ENCODE data around the gene SLC17A5.
A peak's percentile ranks its signal among the peaks of the same experiment; 100 is the strongest.
"Not testable (repeated sequence)": the region's sequence is repeated elsewhere in the genome, so short reads cannot be mapped to it uniquely, and the experiment has no call there.

SLC17A5 gene

DNA sequence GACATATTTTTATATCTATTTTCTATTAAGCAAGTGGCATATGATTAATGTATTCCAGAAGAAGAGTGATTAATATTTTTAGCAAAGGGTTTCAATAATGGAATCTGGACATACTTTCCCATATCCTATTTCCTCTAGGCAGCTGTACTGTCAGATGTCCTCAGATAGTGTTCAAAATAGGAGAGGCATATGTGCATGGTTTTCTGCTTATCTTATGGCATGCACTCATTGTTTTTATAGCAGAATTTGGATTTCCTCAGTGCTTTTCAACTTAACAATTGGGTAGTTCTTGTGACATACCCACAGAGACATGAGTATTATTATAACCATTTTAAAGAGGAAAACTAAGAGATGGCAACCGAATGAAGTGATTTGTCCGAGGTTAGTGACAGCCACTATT is 12.6 kb upstream of the SLC17A5 start:
- no peak for DNase-seq (ENCODE audit: low spot score)

DNA sequence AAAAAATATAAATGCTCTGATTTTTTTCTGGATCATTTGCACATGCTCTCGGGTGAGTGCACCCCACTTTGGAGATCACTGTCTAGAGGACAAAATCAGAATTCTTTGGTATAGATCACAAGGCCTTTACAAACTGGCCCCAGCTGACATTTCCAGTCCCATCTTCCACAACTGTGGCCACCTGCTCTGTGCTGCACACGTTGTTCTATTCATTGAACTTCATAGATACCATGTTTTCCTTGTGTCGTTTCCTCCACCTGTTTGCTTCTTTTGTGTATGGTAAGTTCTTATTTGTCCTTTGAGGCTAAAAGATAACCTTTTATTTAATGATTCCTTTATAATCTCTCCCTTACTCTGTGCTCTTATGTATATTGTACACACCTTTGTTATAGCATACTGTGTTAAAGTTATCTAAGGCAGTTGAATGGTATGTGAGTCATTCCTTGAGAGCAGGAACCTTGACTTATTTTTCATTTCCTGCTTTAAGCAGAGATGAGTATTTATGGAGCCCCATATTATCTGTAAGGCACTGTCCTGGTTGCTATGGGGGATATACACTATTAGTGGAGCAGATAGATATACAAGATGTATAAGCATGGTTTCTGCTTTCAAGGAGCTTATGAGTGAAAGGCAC is 12.0 kb upstream of the SLC17A5 start:
- DNase-seq (ENCODE audit: low spot score), result peak; percentile 22

DNA sequence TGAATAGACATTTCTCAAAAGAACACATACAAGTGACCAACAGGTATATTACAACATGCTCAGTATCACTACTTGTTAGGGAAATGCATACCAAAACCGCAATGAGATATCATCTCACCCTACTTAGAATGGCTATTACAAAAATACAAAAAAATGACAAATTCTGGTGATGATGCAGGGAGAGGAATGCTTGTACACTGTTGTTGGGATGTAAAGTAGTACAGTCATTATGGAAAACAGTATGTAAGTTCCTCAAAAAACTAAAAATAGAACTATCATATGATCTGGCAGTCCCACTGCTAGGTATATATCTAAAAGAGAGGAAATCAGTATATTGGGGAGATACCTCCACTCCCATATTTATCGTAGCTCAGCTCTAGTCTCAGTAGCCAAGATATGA is 10.9 kb upstream of the SLC17A5 start:
- no peak for DNase-seq (ENCODE audit: low spot score)

DNA sequence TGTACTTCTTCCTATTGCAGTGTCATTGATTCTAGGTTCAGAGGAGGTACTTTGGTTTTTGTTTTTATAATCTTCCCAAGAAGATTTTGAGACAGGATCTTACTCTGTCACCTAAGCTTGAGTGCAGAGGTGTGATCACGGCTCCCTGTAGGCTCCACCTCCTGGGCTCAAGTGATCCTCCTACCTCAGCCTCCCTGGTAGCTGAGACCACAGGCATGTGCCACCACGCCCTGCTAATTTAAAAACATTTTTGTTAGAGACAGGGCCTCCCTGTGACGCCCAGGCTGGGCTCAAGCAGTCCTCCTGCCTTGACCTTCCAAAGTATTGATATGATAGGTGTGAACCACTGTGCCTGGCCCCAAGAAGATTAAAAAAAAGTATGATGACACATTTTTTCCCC is 3.4 kb upstream of the SLC17A5 start:
- DNase-seq (ENCODE audit: low spot score), result no peak

DNA sequence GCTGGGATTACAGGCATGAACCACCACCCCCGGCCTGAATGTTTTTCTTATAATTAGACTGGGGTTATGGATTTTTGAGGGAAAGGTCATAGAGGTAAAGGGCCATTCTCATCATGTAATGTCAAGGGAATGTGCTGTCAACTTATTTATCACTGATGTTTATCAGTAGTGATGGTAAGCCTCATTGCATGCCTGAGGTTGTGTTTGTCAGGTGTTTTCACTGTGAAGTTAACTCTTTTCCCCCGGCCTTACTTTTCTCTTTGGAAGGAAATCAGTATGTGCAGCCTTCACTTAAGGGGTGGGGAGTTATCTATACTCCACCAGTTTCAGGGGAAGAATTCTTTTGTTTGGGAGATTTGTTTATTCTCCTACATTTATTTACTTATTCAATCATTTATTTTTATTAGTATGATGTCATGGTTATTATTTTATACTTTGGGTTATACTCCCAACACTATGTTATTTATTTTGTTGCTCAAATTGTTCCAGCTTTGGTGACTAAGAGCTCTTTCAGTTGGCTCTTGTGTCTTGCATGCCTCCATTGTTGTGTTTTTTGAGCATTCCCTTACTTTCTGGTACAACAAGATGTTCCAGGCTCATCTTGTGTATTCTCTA is 2.8 kb upstream of the SLC17A5 start:
- DNase-seq (ENCODE audit: low spot score), result no peak

DNA sequence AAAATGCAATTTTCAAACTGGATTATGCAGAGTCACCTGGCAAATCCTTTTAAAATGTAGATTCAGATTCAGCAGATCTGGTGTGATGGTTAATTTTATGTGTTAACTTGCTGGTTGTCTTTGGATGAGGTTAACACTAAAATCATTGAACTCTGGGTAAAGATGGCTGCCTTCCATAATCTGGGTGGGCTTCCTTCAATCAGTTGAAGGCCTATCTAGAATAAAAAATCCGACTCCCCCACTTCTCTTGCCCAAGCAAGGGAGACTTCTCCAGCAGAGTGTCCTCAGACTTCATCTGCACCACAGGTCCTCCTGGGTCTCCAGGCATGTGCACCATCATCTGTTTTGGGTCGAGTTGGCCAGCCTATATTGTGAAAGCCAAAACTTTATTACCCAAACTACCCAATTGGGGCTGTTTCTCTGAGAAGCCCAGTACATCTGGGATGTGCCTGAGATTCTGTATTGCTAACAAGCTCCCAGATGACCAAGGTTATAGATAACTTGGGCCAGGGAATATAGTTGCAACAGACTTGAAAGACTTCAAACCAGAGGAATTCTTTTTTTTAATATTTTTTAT is 1.6 kb upstream of the SLC17A5 start:
- DNase-seq (ENCODE audit: low spot score), result no peak

DNA sequence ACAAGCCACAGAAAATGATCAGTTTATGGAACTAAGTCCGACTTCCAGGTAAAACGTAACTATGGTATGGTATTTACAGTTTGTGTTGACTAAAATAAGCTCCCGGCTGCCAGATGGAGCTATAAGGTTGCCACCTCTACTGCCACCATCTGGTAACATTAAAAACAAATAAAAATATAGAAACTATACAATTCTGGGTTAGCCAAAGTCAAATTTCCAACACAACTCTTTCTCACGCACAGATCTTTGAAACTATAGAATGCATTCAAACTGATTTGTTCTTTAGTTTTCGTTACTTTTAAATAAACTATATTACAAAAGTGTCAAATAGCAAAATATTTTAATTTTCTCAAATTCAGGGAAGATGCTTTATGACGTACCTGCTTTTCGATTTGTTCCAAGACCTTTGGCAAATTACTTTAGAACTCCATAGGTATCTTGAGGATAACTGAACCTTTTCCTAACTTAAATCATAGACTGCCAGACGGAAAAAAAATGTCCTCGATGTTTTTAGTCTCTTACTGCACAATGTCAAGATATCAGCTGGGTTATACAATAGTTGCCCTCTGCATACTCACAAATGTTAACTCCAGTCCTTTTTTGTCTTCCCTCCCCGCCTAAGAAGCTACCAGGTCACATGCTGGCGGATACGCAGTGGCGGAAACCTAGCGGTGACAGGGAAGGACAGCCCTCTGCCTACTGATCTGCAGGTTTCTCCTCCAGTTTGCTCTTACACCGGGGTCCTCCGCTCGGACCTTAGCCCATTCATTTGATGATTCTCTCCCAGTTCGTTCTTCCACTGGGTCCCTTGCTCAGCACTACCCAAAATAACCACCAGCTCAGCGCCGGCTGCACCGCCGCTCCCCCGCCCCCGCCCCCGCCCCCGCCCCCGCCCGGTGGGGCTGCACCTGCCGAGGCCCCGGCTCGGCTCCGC is 888 bp downstream of the SLC17A5 start:
- DNase-seq (ENCODE audit: low spot score), result peak; percentile 77

DNA sequence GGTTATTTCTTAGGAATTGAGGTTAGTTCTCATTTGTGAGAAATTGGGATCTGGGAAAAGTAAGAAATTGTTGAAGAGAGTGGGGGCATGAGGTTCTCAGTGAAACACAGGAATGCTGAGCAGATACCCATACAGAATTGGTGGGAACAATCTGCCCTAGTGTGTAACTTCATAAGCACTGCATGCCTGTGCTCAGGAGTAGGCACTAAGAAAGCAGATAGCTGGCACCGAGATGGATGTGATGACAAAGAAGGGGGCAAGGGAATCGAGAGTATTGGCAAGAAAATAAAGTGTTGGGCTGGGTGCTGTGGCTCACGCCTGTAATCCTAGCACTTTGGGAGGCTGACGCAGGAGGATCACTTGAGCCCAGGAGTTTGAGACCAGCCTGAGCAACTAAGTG is 4.0 kb downstream of the SLC17A5 start:
- DNase-seq (ENCODE audit: low spot score), result no peak

DNA sequence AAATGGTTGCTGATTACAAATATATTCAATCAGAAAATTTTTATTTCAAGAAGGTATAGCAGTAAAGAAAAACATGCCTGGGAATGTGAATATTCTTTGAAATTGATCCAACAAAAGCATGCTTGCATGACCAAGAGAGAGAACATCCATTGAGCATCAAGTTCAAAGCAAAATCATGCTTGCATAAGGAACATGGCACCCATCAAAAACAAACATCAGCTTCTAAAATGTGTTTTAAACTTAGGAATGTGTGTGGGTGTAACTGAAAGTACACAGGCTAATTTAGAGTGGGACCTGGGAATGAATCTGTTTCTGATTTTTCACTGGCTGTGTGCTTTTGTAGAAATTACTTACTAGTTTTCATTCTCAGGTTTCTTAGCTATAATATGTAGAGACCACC is 5.6 kb downstream of the SLC17A5 start:
- no peak for DNase-seq (ENCODE audit: low spot score)

DNA sequence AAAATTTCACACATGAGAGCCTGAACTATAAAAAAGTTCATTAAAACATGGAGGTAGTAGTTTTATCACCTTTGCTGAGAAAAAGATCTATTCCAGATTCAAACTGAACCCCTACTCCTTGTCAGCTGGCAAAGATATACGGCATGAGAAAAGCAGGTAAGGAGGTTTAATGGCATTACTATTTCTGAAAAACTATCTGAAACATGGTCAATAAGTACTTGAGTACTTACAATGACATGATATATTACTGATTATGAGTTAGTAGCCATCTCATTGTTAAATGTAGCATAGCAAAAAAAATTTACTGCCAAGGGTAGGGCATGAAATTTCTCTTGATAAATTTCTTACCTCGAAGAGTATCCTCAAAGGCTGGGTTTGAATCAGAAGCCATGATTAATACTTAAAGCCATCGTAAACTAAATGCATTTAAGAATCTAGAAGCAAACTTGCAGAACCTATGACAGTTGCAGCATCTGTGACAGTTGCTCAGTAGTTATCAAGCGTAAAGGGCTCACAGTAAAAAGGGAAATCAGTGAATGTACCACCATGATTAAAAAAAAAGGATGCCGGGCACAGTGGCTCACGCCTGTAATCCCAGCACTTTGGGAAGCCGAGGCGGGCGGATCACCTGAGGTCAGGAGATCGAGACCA is 8.7 kb downstream of the SLC17A5 start:
- DNase-seq (ENCODE audit: low spot score), result peak; percentile 16

DNA sequence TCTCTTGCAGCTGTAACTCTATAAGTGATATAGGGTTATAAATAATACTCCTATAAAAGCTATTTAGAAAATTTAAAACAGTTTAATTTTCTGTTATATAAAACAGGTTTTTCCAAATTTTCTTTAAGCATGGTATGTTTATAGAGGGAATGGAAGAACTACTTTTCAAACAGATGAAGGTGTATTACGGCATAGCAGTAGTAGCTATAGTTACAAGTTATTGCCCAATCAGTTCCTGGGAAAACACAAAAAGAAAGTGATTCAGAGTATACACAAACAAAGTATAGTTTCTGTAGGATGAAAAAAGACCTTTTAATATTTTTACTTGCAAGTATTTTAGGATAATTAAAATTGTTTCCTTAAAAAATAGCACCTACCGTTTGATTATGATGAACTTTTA is 9.8 kb downstream of the SLC17A5 start:
- DNase-seq (ENCODE audit: low spot score), result no peak

DNA sequence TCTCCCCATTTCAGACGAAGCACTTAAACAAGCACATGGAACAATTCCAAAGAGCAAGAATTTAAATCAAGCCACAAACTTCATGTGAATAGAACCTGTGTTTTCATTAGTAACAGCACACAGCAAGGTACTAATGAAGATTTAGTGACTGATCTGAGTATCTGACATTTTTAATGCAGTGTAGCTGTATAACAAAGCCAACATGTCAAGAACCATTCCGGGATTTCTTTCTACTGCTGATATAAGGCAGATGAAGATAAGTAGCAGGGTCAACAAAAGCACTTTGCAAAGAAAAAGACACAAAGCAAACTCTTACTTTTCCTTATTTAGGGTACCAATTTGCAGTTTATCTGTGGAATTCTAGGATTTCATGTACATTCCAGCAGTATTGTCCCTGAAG is 11.3 kb downstream of the SLC17A5 start:
- DNase-seq (ENCODE audit: low spot score), result no peak

DNA sequence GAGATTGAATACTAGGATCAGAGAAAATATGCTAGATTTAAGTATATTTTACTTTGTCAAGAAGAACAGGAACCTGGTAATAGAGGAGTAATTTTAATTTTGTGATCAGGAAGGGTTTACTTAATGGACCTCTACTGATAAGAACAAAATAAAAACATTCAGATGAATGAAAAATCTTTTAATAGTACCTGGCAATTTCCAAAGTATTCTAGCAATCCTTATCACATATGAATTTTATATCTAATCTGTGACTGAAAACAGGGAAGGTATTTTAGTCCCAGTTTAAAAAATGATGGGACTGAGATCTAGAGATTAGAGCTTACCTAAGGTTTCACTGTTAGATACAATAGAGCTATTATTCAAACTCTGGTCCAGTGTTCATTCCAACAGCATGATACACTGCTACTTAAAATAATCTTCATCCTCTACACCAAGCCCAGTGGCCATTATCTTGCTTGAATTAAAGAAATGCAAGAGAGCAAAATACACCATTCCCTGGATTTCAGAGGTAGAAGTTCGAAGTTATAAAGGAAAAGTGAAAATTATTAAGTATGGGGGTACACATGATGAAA is 13.5 kb downstream of the SLC17A5 start:
- no peak for DNase-seq (ENCODE audit: low spot score)

DNA sequence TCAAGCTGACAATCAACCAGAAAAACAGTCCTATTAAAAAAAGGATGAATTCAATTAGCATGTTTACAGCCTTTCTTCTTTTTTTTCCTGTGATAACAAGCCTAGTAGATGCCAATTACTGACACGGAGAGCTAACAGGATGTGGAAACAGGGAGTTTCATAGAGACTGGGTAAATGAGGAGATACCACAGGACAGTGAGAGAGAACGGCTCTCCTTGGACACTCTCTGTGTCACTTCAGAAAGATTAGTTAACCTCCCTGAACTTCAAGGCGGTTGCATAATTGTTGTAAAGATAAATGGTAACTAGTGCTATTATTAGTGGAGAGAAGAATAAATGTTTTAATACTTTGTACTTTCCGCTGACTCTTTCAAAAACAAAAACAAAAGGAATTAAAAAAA is 14.8 kb downstream of the SLC17A5 start:
- DNase-seq (ENCODE audit: low spot score), result no peak

DNA sequence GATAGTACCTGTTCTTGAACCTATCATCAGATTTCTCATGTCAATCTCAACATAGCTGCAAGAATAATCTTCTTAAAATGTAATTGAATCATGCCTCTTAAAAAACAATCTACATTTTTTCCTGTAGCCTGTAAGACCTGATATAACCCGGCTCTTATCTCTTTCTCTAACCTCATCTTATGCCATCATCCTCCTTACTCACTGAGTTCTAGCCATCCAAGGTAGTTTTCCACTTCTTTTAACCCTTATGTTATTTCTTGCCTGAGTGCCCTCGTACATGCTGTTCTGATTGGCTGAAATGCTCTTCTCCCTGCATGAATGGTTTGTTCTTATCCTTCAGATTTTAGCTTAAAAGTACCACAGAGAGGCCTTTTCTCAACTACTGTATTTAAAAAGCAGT is 16.4 kb downstream of the SLC17A5 start:
- no peak for DNase-seq (ENCODE audit: low spot score)

DNA sequence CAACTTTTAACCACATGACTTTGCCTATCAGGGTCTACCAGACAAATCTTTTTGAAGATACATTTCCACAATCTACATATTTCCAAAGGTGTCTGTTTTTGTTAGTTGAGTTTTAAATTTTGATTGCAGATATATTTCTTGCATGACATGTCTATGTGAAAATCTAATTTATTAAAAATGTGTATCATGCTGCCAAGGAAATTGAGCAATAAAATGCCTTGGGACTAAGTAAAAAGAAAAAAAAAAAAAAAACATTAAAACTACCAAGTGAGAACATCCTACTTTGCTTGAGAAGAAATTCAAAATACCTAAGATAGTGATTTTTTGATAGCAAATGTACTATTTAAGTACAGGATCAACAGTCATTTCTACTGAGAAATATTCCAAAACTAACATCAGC is 17.7 kb downstream of the SLC17A5 start:
- no peak for DNase-seq (ENCODE audit: low spot score)

DNA sequence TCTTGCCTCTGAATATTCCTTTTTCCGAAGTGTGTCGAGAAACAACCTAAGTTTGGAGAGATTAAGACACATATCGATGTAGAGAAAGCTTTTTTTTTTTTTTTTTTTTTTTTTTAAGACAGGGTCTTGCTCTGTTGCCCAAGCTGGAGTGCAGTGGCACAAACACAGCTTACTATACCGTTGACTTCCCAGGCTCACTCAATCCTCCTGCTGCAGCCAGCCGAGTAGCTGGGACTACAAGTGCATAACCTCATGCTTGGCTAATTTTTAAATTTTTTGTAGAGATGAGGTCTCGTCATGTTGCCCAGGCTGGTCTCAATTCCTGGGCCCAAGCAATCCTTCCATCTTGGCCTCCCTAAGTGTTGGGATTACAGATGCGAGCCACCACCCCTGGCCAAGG is 21.4 kb downstream of the SLC17A5 start:
- no peak for DNase-seq (ENCODE audit: low spot score)

DNA sequence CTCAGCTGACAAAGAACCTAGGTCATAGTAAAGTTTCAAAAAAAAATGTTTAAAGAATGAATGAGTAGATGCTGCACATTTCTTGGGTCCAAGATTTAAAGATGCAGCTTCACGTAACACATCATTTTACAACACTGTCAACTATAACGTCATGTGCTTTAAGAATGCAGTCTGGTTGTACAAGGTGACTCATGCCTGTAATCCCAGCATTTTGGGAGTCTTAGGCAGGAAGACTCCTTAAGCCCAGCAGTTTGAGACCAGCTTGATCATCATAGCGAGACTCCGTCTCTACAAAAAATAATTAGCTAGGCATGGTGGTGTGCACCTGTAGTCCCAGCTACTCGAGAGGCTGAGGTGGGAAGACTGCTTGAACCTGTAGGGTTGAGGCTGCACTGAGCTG is 21.9 kb downstream of the SLC17A5 start:
- DNase-seq (ENCODE audit: low spot score), result peak; percentile 54

DNA sequence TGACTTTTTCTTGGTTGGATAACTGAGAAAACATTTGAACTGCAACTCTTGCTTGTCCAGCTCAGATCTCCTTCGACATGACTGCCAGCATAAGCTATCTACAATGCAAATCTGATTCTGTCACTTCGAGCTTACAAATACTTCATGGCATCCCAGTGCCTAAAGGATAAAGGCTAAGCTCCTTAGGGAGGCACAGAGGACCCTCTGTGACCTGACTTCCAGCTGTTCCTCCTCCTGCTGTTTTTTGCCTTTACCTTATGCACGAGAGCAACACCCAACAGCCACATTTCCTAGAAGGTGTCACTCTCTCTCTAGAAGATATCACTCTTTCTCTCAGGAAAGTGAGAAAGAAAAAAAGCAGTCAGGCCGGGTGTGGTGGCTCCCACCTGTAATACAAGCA is 23.4 kb downstream of the SLC17A5 start:
- no peak for DNase-seq (ENCODE audit: low spot score)

DNA sequence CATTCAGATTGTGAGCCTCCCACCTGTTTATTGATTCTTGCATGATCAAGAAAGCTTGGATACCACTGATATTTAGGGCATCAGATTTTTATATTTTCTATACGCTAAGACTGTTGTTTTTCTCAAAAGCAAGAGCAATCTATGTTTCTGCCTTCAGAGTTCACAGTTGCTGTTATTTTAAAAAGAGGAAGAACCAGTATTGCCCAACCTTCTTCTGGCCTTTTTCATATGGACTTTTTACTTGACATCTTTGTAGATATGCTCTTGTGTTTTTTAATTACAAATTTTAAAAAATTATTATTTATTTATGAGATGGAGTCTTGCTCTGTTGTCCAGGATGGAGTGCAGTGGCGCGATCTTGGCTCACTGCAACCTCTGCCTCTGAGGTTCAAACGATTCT is 28.9 kb downstream of the SLC17A5 start:
- no peak for DNase-seq (ENCODE audit: low spot score)

DNA sequence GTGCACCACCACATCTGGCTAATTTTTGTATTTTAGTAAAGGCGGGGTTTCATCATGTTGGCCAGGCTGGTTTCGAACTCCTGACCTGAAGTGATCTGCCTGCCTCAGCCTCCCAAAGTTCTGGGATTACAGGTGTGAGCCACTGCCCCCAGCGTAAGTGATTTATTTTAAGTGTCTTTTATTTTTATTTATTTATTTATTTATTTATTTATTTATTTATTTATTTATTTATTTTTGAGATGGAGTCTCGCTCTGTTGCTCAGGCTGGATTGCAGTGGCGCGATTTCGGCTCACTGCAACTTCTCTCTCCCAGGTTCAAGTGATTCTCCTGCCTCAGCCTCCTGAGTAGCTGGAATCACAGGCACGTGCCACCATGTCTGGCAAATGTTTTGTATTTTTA is 30.3 kb downstream of the SLC17A5 start:
- not testable (repeated sequence) for DNase-seq (ENCODE audit: low spot score)

DNA sequence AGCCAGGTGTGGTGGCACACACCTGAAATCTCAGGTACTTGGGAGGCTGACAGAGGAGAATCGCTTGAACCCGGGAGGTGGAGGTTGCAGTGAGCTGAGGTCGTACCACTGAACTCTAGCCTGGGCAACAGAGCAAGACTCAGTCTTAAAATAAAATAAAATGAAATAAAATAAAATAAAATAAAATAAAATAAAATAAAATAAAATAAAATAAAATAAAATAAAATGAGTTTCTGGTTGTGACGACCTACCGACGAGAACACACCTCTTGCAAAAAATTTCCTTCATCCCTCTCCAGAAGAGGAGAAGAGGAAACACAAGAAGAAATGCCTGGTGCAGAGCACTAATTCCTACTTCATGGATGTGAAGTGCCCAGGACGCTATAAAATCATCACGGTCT is 35.7 kb downstream of the SLC17A5 start:
- DNase-seq (ENCODE audit: low spot score), result not testable (repeated sequence)
